T-helper 17 cell (primary cell): ENCODE data around the gene ENTREP1. TPM values are rescaled to one million over a fixed set of nuclear protein-coding genes. Genes with fewer than 3 reads are reported as not detected.
"Not testable (repeated sequence)": the region's sequence is repeated elsewhere in the genome, so short reads cannot be mapped to it uniquely, and the experiment has no call there.

ENCODE experiments used
- ATAC-seq: fragments of 150-1000 bp; cut with Tn5 transposase; 2 replicates; pipeline ENCODE4 v1.10.0; 2021; ENCODE audit warnings: mild to moderate bottlenecking, moderate library complexity
- DNase-seq, 3 donors: peaks; one replicate each; pipeline versions ENCODE4 v3.0.0 to v3.0.0-alpha.2; 2020 to 2021
- H3K9me3 ChIP-seq: one replicate; pipeline ENCODE4 v1.7.0; 2013; ENCODE audit warnings: low read length, mild to moderate bottlenecking; ENCODE audit not compliant: control insufficient read depth, poor library complexity, severe bottlenecking
- H3K27ac Mint-ChIP-seq: one replicate; pipeline ENCODE4 v1.8.0; 2022; ENCODE audit warnings: mild to moderate bottlenecking, moderate library complexity, mixed read lengths
- H3K27me3 Mint-ChIP-seq: one replicate; pipeline ENCODE4 v1.8.0; 2022; ENCODE audit warnings: mixed read lengths
- H3K36me3 Mint-ChIP-seq: one replicate; pipeline ENCODE4 v1.8.0; 2022; ENCODE audit warnings: low read depth, mixed read lengths
- H3K4me1 Mint-ChIP-seq: one replicate; pipeline ENCODE4 v1.8.0; 2022; ENCODE audit warnings: mild to moderate bottlenecking, mixed read lengths
- H3K4me3 Mint-ChIP-seq: one replicate; pipeline ENCODE4 v1.8.0; 2022; ENCODE audit warnings: mild to moderate bottlenecking, moderate library complexity, mixed read lengths
- total RNA-seq, 4 donors: library from RNA in 2 of 4; stranded (reverse) in 2 of 4; gene quantifications; one replicate each; pipeline ENCODE4 v1.2.3 and lab custom pipeline; 2022 to 2026

The ENTREP1 gene
- total RNA-seq, 2 donors from 2014 or later = 0.77 TPM; not detected in 1

- not testable (repeated sequence) for DNase-seq, H3K4me3 Mint-ChIP-seq, ATAC-seq, H3K27ac Mint-ChIP-seq, H3K36me3 Mint-ChIP-seq, H3K9me3 ChIP-seq, H3K4me1 Mint-ChIP-seq
- H3K27me3 Mint-ChIP-seq = peaks cover 25% of the 10 kb centered on the region
These were observed 18.0 kb upstream of the ENTREP1 start for GRCh38 chr9:69306895-69307445.

- Mint-ChIP-seq H3K36me3 (no peaks in the 10 kb centered on the region), H3K27ac (no peak overlapping the region), H3K4me1 (no peaks in the 10 kb centered on the region), H3K27me3 (peaks cover 25% of the 10 kb centered on the region), H3K4me3 (no peak overlapping the region)
- DNase-seq = no peak
- no peaks in the 10 kb centered on the region for H3K9me3 ChIP-seq
- no peak for ATAC-seq
These were observed 17.4 kb upstream of the ENTREP1 start for GRCh38 chr9:69307446-69308205.

DNA sequence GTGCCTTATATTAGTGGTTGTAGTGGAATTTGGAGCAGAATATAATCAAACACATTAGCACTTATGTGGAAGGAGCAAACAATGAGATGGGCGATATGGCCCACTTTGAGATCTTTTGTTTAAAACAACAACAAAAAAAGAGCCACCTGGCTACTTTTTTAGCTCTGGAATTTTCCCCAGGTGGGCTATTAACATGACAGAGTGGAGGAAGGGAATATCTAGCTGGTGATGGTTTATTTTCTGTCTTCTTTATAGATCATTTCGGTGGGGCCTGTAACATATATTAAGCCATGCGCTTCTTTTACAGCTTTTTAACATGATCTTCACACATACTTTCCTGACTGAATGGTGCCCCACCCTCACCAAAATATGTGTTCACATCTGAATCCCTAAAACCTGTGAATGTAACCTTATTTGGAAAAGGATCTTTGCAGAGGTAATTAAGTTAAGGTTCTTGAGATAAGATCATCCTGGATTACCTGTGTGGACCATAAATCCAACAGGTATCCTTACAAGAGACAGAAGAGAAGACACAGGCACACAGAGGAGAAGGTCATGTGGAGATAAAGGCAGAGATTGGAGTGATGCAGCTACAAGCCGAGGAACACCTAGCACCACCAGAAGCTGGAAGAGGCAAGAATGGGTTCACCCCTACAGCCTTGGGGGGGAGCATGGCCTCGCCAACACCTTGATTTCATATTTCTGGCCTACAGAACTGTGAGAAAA is 16.6 kb upstream of the ENTREP1 start:
- H3K4me1 Mint-ChIP-seq = no peaks in the 10 kb centered on the region
- H3K27me3 Mint-ChIP-seq = peaks cover 25% of the 10 kb centered on the region
- H3K9me3 ChIP-seq = no peaks in the 10 kb centered on the region
- H3K4me3 Mint-ChIP-seq = no peak overlapping the region
- ATAC-seq (no peak), DNase-seq (no peak)
- no peak overlapping the region for H3K27ac Mint-ChIP-seq
- H3K36me3 Mint-ChIP-seq = no peaks in the 10 kb centered on the region

DNA sequence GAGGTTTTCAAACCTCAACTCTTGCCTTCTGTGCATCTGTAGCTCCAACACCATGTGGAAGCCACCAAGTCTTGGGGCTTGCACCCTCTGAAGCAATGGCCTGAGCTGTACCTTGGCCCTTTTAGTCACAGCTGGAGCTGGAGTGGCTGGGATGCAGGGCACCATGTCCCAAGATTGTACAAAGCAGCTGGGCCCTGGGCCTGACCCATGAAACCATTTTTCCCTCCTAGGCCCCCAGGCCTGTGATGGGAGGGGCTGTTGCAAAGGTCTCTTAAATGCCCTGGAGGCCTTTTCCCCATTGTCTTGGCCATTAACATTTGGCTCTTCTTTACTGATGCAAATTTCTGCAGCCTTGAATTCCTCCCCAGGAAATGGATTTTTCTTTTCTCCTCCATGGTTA is 11.8 kb upstream of the ENTREP1 start:
- no peak overlapping the region for H3K4me3 Mint-ChIP-seq
- H3K27ac Mint-ChIP-seq = no peak overlapping the region
- ATAC-seq (no peak), DNase-seq (no peak)
- H3K27me3 Mint-ChIP-seq = peaks cover 15% of the 10 kb centered on the region
- no peaks in the 10 kb centered on the region for H3K9me3 ChIP-seq
- no peaks in the 10 kb centered on the region for H3K4me1 Mint-ChIP-seq
- no peaks in the 10 kb centered on the region for H3K36me3 Mint-ChIP-seq

DNA sequence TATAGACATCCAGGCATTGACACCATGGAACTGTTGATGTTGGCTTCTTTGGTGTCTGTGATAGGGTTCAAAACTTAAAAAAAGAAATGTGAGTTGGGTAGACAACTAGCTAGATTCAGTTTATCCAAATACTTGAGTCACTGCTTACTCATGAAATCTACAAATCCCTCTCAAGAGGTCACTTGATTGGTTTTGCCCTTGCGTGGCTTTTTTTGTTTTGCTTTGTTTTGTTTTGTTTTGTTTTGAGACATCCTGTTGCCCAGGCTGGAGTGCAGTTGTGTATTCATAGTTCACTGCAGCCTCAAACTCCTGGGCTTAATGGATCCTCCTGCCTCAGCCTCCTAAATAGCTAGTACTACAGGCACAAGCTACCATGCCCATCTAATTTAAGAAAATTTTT is 10.5 kb upstream of the ENTREP1 start:
- H3K36me3 Mint-ChIP-seq = no peaks in the 10 kb centered on the region
- ATAC-seq (no peak), DNase-seq (no peak)
- H3K4me3 Mint-ChIP-seq = no peak overlapping the region
- no peak overlapping the region for H3K27ac Mint-ChIP-seq
- peaks cover 22% of the 10 kb centered on the region for H3K27me3 Mint-ChIP-seq
- H3K9me3 ChIP-seq = no peaks in the 10 kb centered on the region
- H3K4me1 Mint-ChIP-seq = no peaks in the 10 kb centered on the region

DNA sequence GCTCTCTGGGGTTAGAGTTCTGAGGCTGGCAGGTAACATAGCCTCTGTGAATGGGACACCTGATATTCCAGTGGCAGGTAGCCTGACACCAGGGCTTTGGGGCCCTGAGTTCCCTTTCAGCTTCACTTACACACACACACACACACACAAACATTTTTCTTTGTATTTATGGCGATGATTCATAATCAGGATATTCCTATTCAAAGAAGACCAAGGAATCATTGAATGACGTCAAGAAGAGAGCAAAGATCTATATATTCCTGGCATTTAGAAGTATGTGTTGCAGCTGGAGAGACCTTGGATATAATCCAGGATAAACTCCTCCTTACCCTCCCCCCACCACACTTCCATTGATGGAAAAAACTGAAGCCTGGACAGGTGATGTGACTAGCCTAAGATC is 7.9 kb upstream of the ENTREP1 start:
- ATAC-seq (no peak), DNase-seq (no peak)
- Mint-ChIP-seq H3K4me3 (no peak overlapping the region), H3K4me1 (no peaks in the 10 kb centered on the region), H3K27me3 (peaks cover 27% of the 10 kb centered on the region), H3K36me3 (no peaks in the 10 kb centered on the region), H3K27ac (no peak overlapping the region)
- no peaks in the 10 kb centered on the region for H3K9me3 ChIP-seq

DNA sequence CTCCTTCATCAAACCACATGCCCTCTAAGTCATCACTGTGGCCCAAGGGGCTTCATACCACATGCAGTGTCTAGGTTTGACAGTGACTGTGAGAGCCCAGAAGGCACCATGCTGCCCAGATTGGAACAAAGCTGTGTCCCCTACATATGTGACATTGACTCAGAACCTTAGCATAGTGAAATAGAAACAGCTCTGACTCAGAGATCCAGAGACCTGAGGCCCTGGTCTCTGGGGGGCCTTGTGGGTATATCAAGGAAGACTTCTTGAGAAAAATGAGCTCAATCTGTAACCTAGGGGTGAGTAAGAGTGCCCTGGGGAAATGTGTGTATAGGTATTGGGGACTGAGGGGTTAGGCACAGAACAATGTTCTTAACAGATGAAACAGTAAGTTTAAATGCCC is 7.1 kb upstream of the ENTREP1 start:
- no peak for DNase-seq
- no peak overlapping the region for H3K27ac Mint-ChIP-seq
- no peaks in the 10 kb centered on the region for H3K9me3 ChIP-seq
- no peak for ATAC-seq
- H3K4me1 Mint-ChIP-seq = no peaks in the 10 kb centered on the region
- H3K4me3 Mint-ChIP-seq = no peak overlapping the region
- no peaks in the 10 kb centered on the region for H3K36me3 Mint-ChIP-seq
- H3K27me3 Mint-ChIP-seq = peaks cover 27% of the 10 kb centered on the region

GRCh38 chr9:69319324-69320025 is 5.5 kb upstream of the ENTREP1 start:
- H3K27me3 Mint-ChIP-seq = peaks cover 35% of the 10 kb centered on the region
- no peak for DNase-seq
- no peaks in the 10 kb centered on the region for H3K36me3 Mint-ChIP-seq
- H3K4me3 Mint-ChIP-seq = no peak overlapping the region
- H3K4me1 Mint-ChIP-seq = no peaks in the 10 kb centered on the region
- no peak overlapping the region for H3K27ac Mint-ChIP-seq
- H3K9me3 ChIP-seq = no peaks in the 10 kb centered on the region
- no peak for ATAC-seq

- no peaks in the 10 kb centered on the region for H3K9me3 ChIP-seq
- H3K27me3 Mint-ChIP-seq = peaks cover 52% of the 10 kb centered on the region
- DNase-seq (no peak), ATAC-seq (no peak)
- no peak overlapping the region for H3K4me3 Mint-ChIP-seq
- H3K4me1 Mint-ChIP-seq = no peaks in the 10 kb centered on the region
- H3K27ac Mint-ChIP-seq = no peak overlapping the region
- no peaks in the 10 kb centered on the region for H3K36me3 Mint-ChIP-seq
These were observed 2.8 kb upstream of the ENTREP1 start for GRCh38 chr9:69322256-69322655.

- Mint-ChIP-seq H3K4me3 (no peak overlapping the region), H3K4me1 (no peaks in the 10 kb centered on the region), H3K27ac (no peak overlapping the region), H3K36me3 (no peaks in the 10 kb centered on the region), H3K27me3 (peaks cover 54% of the 10 kb centered on the region)
- DNase-seq = no peak
- no peaks in the 10 kb centered on the region for H3K9me3 ChIP-seq
- no peak for ATAC-seq
These were observed 1.2 kb upstream of the ENTREP1 start for GRCh38 chr9:69323861-69324260.

DNA sequence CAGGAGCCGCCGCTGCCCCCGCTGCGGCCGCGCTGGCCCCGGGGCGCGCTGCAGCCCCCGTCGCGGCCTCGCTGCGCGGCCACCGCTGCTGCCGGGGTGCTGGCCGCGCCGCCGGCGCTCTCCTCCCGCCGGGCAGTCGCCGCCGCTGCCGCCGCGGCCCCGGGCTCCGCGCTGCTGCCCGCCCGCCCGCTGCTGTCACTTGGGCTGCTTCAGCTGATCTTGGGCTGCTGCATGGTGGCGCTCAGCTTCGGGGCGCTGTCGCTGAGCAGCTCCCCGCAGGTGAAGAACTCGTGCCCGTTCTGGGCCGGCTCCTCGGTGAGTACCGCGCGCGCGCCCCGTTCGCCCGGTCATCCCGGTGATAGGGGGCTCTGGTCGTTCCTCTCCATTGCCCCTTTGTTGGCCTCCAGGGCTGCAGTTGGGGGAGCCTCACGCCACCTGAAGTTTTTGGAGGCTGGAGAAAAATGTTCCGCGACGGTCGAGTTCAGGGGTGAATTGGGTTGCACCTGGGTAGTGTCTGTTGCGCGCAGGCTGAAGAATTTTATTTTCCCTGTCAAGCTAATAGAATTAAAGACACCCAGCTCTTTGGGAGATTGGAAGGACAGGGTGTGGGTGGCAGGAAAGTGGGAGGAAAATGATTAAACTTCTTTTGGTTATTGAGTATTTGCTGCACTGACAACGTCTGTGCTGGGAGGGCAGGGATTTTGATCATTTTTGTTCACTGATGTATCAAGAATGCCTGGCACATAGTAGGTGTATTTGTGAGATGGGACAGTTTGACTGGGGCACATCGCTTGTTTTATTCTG is 596 bp downstream of the ENTREP1 start:
- DNase-seq (no peak), ATAC-seq (no peak)
- no peaks in the 10 kb centered on the region for H3K9me3 ChIP-seq
- no peaks in the 10 kb centered on the region for H3K4me1 Mint-ChIP-seq
- peaks cover 47% of the 10 kb centered on the region for H3K27me3 Mint-ChIP-seq
- no peak overlapping the region for H3K27ac Mint-ChIP-seq
- peak overlapping the region; percentile 70 for H3K4me3 Mint-ChIP-seq
- H3K36me3 Mint-ChIP-seq = no peaks in the 10 kb centered on the region

- no peaks in the 10 kb centered on the region for H3K9me3 ChIP-seq
- Mint-ChIP-seq H3K36me3 (no peaks in the 10 kb centered on the region), H3K27ac (no peak overlapping the region), H3K27me3 (peaks cover 48% of the 10 kb centered on the region), H3K4me3 (peak overlapping the region; percentile 70), H3K4me1 (no peaks in the 10 kb centered on the region)
- DNase-seq (no peak), ATAC-seq (no peak)
These were observed 1.2 kb downstream of the ENTREP1 start for GRCh38 chr9:69326261-69326660.

GRCh38 chr9:69330580-69330979 is 5.6 kb downstream of the ENTREP1 start:
- H3K36me3 Mint-ChIP-seq = no peaks in the 10 kb centered on the region
- DNase-seq (no peak), ATAC-seq (no peak)
- H3K27ac Mint-ChIP-seq = no peak overlapping the region
- no peak overlapping the region for H3K4me3 Mint-ChIP-seq
- no peaks in the 10 kb centered on the region for H3K4me1 Mint-ChIP-seq
- peaks cover 56% of the 10 kb centered on the region for H3K27me3 Mint-ChIP-seq
- H3K9me3 ChIP-seq = no peaks in the 10 kb centered on the region
